ENCODE results near the gene MRPL48. TPM values are rescaled to one million over a fixed set of nuclear protein-coding genes. Genes with fewer than 3 reads are reported as not detected.

Gene MRPL48
- total and polyA plus RNA-seq, 7 donors, result 23.8 to 35.2 (median 26.4) TPM

DNA sequence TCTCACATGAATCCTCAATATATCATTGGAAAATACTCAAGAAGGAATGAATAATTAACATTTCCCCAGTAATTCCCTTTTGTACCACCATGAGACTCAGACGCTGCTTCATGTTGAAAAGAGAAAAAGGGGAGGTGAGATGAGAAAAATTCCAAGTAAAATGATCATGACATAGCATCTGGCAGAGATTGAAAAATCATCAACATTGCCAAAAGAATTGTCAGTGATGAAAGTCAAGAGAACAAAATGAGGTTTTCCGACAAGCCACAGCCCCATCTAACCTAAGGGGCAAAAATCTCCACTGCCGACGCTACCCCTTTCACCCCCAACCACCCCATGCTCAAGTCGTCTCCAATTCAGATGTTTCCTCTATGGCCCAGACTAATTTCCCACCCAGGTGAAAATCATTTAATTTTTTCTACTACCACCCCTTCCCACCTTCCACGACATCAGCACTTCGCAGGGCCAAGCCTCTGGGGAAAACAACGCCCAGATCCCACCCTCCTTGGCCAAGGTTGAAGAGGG is 28.0 kb upstream of the MRPL48 start:
- WGBS, 3 donors, result 2 to 4% (median 4%) methylated on average over 8 of the region's 8 CpGs
- Histone ChIP-seq H3K9me3 (no peaks in the 10 kb centered on the region), H3K4me1 (peaks cover 16% of the 10 kb centered on the region), H3K27ac (peak overlapping the region; percentile 98), H3K27me3 (ENCODE audit: insufficient read depth in 3 of 3, low read length in 2 of 3) (no peaks in the 10 kb centered on the region), H3K4me3 (peak overlapping the region; percentile 97), H3K36me3 (ENCODE audit: insufficient read depth in 1 of 2, low read depth in 1 of 2) (no peaks in the 10 kb centered on the region)
- intact Hi-C loops (cut with DNase I), result no loop called here
- no peak for DNase-seq
- TF ChIP-seq, protein P1, sequence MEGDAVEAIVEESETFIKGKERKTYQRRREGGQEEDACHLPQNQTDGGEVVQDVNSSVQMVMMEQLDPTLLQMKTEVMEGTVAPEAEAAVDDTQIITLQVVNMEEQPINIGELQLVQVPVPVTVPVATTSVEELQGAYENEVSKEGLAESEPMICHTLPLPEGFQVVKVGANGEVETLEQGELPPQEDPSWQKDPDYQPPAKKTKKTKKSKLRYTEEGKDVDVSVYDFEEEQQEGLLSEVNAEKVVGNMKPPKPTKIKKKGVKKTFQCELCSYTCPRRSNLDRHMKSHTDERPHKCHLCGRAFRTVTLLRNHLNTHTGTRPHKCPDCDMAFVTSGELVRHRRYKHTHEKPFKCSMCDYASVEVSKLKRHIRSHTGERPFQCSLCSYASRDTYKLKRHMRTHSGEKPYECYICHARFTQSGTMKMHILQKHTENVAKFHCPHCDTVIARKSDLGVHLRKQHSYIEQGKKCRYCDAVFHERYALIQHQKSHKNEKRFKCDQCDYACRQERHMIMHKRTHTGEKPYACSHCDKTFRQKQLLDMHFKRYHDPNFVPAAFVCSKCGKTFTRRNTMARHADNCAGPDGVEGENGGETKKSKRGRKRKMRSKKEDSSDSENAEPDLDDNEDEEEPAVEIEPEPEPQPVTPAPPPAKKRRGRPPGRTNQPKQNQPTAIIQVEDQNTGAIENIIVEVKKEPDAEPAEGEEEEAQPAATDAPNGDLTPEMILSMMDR (IDR thresholded peaks at IDR 0.05), result no peak
- peak in 1 of 4 donors; percentile 2 for ATAC-seq

GRCh38 chr11:73760135-73760678 is 27.5 kb upstream of the MRPL48 start:
- Histone ChIP-seq H3K27ac (peak overlapping the region; percentile 98), H3K4me3 (peak overlapping the region; percentile 97), H3K27me3 (ENCODE audit: insufficient read depth in 3 of 3, low read length in 2 of 3) (no peaks in the 10 kb centered on the region), H3K36me3 (ENCODE audit: insufficient read depth in 1 of 2, low read depth in 1 of 2) (no peaks in the 10 kb centered on the region), H3K9me3 (no peaks in the 10 kb centered on the region), H3K4me1 (peaks cover 16% of the 10 kb centered on the region)
- TF ChIP-seq, protein P1 (IDR thresholded peaks at IDR 0.05), result no peak
- 0 to 1% (median 1%) methylated on average over 38 to 44 of the region's 44 CpGs for WGBS, 3 donors
- intact Hi-C loops (cut with DNase I), result no loop called here
- DNase-seq (peak; percentile 54 to 74), ATAC-seq (peak; percentile 8 to 46 (median 15))

DNA sequence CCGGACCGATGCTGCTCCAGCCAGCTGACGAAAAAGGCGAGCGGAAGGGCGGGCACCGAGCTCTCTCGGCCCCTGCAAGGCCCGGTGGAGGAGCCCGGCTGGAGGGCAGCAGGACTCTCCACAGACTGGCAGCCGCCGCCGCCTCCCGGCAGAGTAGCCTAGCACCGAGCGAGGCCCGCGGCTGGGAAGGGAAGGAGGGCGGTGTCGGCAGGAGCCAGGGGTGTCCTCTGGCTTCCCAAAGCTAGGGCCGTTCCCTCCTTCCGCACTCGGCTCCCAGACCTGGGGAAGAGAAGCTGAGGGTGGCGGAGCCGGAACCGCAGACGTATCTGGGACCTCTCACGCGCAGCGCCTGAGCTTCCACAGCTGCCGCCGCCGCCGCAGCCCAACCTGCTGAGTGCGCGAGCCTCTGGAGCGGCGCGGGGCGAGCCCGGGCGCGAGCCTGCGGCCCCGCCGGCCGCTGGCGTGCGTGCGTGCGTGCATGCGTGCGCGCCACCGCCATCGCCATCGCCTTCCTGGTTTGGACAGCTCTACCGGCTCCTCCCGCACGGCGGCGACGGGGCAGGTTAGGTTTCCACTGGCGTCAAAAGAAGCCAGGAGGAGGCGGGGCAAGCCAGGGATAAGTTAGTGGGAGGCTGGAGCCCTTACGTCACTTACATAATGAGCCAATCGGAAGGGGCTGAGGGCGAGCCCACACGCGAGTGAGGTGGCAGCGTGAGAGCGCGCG is 26.8 kb upstream of the MRPL48 start, which contains the start of gene RAB6A:
TSS of gene RAB6A (minus strand) at position 396 of the 724 bp plus-strand sequence. CDS start 439 bp downstream, outside the sequence.
- Histone ChIP-seq H3K27me3 (ENCODE audit: insufficient read depth in 3 of 3, low read length in 2 of 3) (no peaks in the 10 kb centered on the region), H3K27ac (peak within 1 kb of the TSS; percentile 98), H3K36me3 (ENCODE audit: insufficient read depth in 1 of 2, low read depth in 1 of 2) (no peaks in the 10 kb centered on the region), H3K4me1 (peaks cover 16% of the 10 kb centered on the region), H3K4me3 (peak within 1 kb of the TSS; percentile 97), H3K9me3 (no peaks in the 10 kb centered on the region)
- intact Hi-C loops (cut with DNase I), result loop anchor here in 1 of 2 donors (1.0 kb wide), 1 partner anchor 18 kb away; no protein-coding TSS in a partner anchor
- DNase-seq, result peak; percentile 100
- WGBS, 3 donors, result 0% methylated on average over 56 to 74 of the region's 74 CpGs
- ATAC-seq, result peak; percentile 93 to 96 (median 95)
- TF ChIP-seq, protein P1 (IDR thresholded peaks at IDR 0.05), result peak; percentile 34

GRCh38 chr11:73761403-73761945 is 26.2 kb upstream of the MRPL48 start:
- TF ChIP-seq, protein P1 (IDR thresholded peaks at IDR 0.05), result no peak
- ATAC-seq (peak in 2 of 4 donors; percentile 14 to 41), DNase-seq (peak in 1 of 2 donors; percentile 21)
- H3K27ac ChIP-seq, result peak overlapping the region; percentile 98
- H3K4me3 ChIP-seq, result peak overlapping the region; percentile 97
- H3K4me1 ChIP-seq, result peaks cover 16% of the 10 kb centered on the region
- no peaks in the 10 kb centered on the region for H3K27me3 ChIP-seq (ENCODE audit: insufficient read depth in 3 of 3, low read length in 2 of 3)
- no peaks in the 10 kb centered on the region for H3K9me3 ChIP-seq
- 47 to 54% (median 48%) methylated on average over 14 to 16 of the region's 16 CpGs for WGBS, 3 donors
- H3K36me3 ChIP-seq (ENCODE audit: insufficient read depth in 1 of 2, low read depth in 1 of 2), result no peaks in the 10 kb centered on the region
- intact Hi-C loops (cut with DNase I), result loop anchor here in 1 of 2 donors (1.0 kb wide), 1 partner anchor 18 kb away; no protein-coding TSS in a partner anchor
